Suppressor macrophage treated with lipopolysaccharide for 1 hour (primary cell): ENCODE measurements around the gene FRMD5.
"Not testable (repeated sequence)": the region's sequence is repeated elsewhere in the genome, so short reads cannot be mapped to it uniquely, and the experiment has no call there.

Source experiments
- DNase-seq, 3 donors: peaks; one replicate each; pipeline ENCODE4 v3.0.0-alpha.2; 2020 to 2022

The FRMD5 gene

GRCh38 chr15:44195151-44195740 is at the start of gene FRMD5:
Gene FRMD5 (minus strand): TSS chr15:44195271.
- peak; percentile 84 to 90 (median 85) for DNase-seq

GRCh38 chr15:44243829-44244228 is 48.8 kb upstream of the FRMD5 start:
- no peak for DNase-seq

GRCh38 chr15:44243141-44243540 is 48.1 kb upstream of the FRMD5 start:
- no peak for DNase-seq

- DNase-seq: no peak
Observed at GRCh38 chr15:44231842-44232241, 36.8 kb upstream of the FRMD5 start.

- DNase-seq: not testable (repeated sequence)
Observed at GRCh38 chr15:44229301-44229700, 34.2 kb upstream of the FRMD5 start.

- DNase-seq: no peak
Observed at GRCh38 chr15:44227584-44227983, 32.5 kb upstream of the FRMD5 start.

GRCh38 chr15:44227001-44227400 is 31.9 kb upstream of the FRMD5 start:
- DNase-seq: not testable (repeated sequence)

- no peak for DNase-seq
Observed at GRCh38 chr15:44222478-44222877, 27.4 kb upstream of the FRMD5 start.

- DNase-seq: no peak
Observed at GRCh38 chr15:44219073-44219472, 24.0 kb upstream of the FRMD5 start.

GRCh38 chr15:44216958-44217357 is 21.9 kb upstream of the FRMD5 start:
- no peak for DNase-seq

GRCh38 chr15:44215594-44215993 is 20.5 kb upstream of the FRMD5 start:
- DNase-seq: no peak

- no peak for DNase-seq
Observed at GRCh38 chr15:44208956-44209355, 13.9 kb upstream of the FRMD5 start.

GRCh38 chr15:44207643-44208042 is 12.6 kb upstream of the FRMD5 start:
- DNase-seq: no peak

- DNase-seq: no peak
Observed at GRCh38 chr15:44199393-44199792, 4.3 kb upstream of the FRMD5 start.

- peak; percentile 20 to 30 (median 20) for DNase-seq
Observed at GRCh38 chr15:44194323-44195150, 534 bp downstream of the FRMD5 start.

GRCh38 chr15:44193651-44194322 is 1.3 kb downstream of the FRMD5 start:
- DNase-seq: no peak

GRCh38 chr15:44188795-44189194 is 6.3 kb downstream of the FRMD5 start:
- DNase-seq: no peak

- DNase-seq: no peak
Observed at GRCh38 chr15:44186705-44187104, 8.4 kb downstream of the FRMD5 start.

GRCh38 chr15:44183363-44183762 is 11.7 kb downstream of the FRMD5 start:
- no peak for DNase-seq

- DNase-seq: no peak
Observed at GRCh38 chr15:44181410-44181809, 13.7 kb downstream of the FRMD5 start.

- no peak for DNase-seq
Observed at GRCh38 chr15:44177139-44177538, 17.9 kb downstream of the FRMD5 start.

GRCh38 chr15:44173813-44174212 is 21.3 kb downstream of the FRMD5 start:
- no peak for DNase-seq

GRCh38 chr15:44163370-44163769 is 31.7 kb downstream of the FRMD5 start:
- DNase-seq: no peak

- no peak for DNase-seq
Observed at GRCh38 chr15:44160796-44161195, 34.3 kb downstream of the FRMD5 start.
